HG03571 (cell line): ENCODE measurements around the gene MID1.

Experiments used
- ATAC-seq: cut with Tn5 transposase; IDR thresholded peaks from one replicate; pipeline ENCODE4 v1.9.1; 2021; ENCODE audit not compliant: unreplicated experiment

Gene MID1

DNA sequence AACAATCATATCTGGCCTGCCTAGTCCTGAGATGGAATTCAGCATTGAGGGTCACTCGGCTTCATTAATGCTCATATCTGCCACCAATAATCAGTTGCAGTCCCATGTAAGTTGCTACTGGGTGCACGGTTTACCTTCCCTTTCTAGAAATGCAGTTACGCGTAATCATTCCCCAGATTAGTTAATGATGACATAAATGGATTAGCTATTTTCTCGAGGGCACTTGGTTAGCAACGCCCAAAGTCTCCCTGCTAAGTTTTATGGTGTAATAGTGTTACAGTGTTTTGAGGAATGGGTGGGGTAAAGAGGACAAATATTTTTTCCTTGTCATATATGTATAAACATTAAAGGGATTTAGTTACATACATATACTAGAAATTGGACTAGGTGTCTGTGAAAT is 118.8 kb downstream of the MID1 start:
- ATAC-seq, result no peak

DNA sequence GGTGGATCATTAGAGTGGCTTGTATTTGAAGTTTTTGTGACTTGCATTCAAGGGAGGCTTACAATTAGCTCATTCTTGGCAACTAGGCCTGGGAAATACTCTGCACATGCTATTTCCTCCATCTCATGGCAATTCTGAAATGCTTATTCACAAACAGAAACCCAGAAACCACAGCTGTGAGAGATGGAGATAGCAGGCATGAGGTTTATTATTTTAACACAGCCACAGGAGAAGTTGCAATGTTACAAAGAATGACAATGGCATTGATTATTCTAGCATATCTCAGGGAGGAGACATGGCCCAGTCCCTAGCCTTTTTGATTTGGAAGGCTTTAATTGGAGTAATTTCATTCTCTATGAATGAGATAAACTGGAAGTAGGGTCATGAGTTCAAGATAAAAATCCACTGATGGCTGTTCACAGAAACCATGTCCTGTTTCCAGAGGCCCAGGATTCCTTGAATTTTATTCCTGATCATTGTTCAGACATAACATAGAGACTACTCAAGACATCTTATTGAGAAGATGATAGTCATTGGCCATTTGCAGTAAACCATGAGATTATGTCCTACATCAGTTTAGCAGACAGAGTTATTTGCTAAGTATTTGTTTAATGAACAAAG is 123.9 kb downstream of the MID1 start:
- no peak for ATAC-seq

DNA sequence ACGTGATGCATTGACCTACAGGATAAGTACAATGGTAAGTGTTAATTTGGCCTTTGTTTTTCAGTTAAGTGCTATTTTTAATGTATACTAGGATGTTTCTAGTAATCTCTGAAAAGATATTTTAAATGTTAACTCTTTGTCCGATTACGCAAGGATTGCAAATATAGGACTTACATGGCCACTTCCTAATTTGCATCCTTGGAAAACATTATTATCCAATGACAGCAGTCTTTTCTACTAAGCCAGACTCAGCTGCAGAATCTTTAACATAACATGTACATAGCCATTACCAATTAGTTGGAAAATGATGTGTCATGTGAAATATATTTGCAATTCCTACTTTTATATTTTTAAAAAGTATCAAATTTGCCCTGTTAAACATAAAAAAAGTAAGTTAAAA is 124.7 kb downstream of the MID1 start:
- no peak for ATAC-seq

DNA sequence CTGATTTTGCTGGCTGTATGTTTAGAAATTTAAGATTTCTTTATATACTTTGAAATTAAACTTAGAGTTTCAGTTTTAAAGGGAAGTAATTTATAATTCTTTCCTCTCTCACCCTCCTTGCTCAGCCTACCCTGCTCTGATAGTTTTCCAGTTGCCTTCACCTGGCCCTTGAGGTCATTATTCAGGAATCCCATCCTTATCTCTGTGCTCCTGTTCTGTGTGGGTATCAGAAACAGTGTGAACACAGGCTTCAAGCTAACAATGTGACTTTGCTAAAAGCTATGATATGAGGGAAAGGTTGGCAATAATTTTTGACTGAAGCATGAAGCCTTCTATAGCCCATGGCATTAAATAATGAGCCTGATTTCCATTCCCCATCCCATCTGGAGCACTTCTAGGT is 128.1 kb downstream of the MID1 start:
- no peak for ATAC-seq

DNA sequence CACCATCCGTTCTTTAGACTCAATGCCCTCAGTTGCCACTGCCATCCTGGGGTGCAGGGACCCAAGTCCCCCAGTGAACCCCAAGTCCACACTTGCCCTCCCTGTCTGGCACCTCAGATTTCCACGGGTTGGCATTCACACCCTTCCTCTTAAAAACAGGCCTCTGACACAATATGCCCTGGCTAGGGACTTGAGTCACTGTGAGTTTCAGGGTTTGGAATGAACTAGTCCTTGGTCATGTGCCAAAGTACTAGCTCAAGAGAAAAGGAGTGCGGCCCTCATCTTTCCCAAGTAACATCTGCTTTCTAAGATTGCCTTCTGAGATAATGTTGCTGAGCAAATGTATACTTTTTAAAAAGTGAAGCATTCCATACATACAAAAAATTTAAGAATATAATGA is 134.0 kb downstream of the MID1 start:
- no peak for ATAC-seq

DNA sequence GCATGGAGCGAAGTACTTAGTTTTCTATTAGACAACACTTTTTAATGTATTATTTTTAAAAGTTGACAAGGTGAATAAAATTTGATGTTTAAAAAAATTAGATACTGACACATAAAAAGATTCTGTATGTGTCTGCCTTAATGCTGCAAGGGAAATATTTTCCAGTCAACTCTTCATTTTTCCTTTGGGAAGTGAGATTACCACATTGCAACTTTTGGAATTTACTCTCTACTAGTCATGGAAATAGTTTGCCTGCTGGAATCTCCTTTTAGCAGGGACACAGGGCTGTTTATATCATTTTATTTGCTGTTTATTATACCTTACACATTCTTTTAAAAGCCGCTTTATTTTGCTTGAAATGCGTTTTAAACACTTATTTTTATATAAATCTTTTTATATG is 135.1 kb downstream of the MID1 start:
- no peak for ATAC-seq

GRCh38 chrX:10484683-10485247 is 135.6 kb downstream of the MID1 start:
- no peak for ATAC-seq

DNA sequence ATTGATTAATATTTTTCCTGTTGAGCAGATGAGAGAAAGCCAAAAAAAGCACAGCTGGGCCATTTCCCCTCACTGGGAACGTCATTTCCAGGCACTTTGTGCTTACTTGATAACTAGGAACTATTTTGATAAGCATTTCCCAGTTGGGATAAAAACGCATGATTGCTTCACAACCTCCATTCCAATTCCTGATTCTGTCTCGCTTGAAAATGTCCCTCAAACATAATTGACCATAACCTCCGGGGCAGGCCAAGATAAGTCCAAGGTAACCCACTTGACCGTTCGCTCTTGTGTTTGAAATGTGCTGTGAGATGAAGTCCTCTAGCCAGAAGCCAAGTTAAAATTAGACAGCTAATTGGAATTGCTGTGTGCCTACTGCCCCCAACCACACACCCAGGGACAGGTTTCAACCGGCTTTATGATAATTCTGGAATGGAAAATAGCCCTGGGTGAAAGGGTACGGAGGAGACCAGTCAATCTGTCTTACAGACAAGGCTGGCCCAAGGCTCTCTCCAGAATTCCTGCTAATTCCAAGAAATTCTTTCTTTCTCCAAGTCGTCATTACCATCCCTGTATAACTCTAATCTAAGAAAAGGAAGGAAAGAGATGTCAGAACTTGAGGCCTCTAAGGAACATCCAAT is 137.1 kb downstream of the MID1 start:
- no peak for ATAC-seq

GRCh38 chrX:10482708-10483107 is 137.7 kb downstream of the MID1 start:
- ATAC-seq, result no peak

GRCh38 chrX:10482261-10482660 is 138.1 kb downstream of the MID1 start:
- ATAC-seq, result peak; percentile 88

- no peak for ATAC-seq
These were observed 139.5 kb downstream of the MID1 start for GRCh38 chrX:10480861-10481260.

DNA sequence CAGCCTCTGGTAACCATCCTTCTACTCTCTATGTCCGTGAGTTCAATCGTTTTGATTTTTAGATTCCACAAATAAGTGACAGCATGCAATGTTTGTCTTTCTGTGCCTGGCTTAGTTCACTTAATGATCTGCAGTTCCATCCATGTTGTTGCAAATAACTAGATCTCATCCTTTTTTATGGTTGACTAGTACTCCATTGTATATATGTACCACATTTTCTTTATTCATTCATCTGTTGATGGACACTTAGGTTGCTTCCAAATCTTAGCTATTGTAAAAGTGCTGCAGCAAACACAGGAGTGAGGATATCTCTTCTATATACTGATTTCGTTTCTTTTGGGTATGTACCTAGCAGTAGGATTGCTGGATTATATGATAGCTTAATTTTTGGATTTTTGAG is 140.9 kb downstream of the MID1 start:
- ATAC-seq, result no peak

DNA sequence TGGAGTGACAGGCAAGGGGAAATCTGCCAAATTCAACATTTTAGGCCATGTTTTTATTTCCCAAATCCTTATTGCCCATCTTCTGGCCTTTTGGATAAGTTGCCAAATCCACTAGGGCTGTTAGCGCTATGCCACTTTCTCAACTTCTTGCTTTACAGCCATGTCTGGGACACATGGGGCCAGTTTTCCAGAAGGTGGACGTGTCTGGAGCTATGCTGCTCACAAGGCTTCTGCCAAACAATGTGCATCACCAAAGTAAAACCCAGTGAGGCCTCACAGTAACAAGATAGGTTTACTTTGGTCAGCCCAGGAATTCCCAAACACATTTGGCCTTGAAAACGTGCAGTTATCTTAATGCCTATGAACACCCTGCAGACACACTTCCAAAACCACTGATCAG is 142.9 kb downstream of the MID1 start:
- ATAC-seq, result no peak

DNA sequence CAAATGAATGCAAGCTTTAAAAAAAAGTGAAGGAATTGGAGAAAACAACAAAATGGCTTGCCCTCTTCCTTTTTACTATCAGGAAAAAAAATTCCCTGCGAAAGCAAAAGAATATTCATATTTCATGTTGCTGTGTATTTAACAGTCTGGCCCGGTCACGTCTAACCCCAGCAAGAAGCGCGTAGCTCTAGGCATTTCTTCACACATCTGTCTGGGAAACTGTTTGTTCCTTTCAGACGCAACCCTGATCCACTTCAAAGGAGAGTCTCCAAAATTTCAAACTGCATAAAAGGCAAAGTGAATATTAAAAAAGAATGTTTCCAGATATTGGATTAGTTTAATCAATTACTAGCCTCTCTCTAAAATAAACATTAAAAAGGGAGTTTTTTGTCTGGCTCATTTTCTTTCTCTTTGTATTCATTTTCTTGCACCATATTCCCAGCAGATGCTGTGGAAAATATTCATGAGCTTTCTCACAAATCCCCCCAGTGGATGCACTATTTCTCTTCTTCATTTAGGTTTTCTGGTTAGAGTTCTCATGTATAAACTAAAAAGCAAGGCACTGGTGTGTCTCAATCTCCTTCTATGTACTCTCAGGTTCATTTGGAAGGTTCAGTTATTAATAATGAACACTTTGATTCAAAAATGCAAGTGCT is 145.3 kb downstream of the MID1 start:
- ATAC-seq, result no peak

DNA sequence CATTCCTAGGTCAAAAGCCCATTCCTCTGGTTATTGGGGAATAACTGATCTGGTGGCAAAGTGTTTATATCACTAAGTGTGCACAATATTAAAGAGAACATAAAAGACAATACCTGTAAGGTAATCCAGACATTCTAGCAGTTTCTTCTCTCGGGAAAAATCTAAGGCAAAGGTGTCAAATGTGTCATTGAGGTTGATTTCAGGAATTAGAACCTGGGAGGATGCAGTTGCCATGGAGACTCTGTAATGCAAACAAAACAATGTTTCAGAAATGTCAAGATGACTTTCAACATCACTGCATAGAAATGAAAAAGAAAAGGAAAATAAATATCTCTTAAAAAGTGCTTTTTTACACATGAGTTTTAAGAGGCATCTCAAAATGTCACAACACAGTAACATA is 145.9 kb downstream of the MID1 start:
- ATAC-seq, result no peak

GRCh38 chrX:10471418-10471817 is 149.0 kb downstream of the MID1 start:
- ATAC-seq, result no peak

GRCh38 chrX:10470009-10470408 is 150.4 kb downstream of the MID1 start:
- no peak for ATAC-seq

GRCh38 chrX:10467793-10468192 is 152.6 kb downstream of the MID1 start:
- ATAC-seq, result no peak

DNA sequence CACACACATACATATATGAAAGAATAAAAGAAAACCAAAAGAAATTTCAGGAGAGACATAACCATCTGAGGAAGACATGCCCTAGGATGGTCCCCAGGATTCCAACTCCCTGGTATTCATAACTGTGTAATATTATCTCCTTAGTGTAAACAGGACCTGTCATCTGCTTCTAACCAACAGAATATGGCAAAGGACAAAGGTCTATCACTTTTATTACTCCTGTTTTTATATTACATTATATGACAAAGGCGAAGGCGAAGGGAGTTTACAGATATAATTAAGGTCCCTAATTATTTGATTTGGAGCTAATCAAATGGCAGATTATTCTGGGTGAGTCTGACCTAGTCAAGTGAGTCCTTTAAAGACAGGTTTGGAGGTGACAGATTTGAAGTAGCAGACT is 155.1 kb downstream of the MID1 start:
- ATAC-seq, result no peak

DNA sequence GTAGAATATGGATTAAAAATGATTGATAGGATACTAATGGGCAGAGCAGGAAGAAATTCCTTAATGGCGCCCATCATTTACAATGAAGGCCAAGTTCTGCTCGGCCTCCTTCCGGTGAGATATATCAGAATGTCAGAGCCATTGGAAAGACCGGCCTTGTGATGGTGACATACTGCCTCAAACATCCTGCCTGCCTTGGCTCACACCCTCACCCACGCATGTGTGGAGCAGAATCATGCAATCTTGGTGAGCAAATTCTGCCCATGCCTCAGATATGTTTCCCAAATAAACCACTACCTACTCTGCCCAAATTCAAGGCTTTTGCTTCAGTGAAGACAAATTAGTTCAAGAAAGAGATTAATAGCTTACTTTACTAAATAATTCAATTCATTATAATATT is 163.3 kb downstream of the MID1 start:
- ATAC-seq, result no peak

GRCh38 chrX:10453945-10454344 is 166.4 kb downstream of the MID1 start:
- ATAC-seq, result no peak

DNA sequence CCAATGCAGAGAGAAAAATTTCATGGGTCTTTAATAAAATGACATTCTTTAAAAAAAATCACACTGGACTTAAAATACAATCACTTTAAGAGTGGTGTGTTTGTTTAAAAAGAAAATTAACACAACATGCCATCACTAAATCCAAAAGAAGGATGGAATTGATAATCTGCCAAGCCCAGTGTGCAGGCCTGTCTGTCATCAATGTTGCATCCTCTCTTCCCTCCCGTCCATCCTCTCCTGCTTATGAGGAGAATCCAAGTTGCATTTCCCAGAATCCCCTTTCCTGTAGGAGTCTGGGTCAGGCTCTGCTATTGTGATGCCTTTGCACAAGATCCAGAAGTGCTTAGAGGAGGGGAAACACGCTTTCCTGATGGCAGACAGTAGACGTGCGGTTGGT is 169.4 kb downstream of the MID1 start:
- ATAC-seq, result no peak
